OCI-M2 (cell line): ENCODE measurements around the gene CAVIN3.

Source experiments
- DNase-seq: peaks from one replicate; lab custom pipeline; 2025; ENCODE audit not compliant: unreplicated experiment; lab: John Stamatoyannopoulos, UW

The CAVIN3 gene, protein sequence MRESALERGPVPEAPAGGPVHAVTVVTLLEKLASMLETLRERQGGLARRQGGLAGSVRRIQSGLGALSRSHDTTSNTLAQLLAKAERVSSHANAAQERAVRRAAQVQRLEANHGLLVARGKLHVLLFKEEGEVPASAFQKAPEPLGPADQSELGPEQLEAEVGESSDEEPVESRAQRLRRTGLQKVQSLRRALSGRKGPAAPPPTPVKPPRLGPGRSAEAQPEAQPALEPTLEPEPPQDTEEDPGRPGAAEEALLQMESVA

GRCh38 chr11:6320411-6321155 is at the start of gene CAVIN3:
Gene CAVIN3 (minus strand): TSS chr11:6320501. CDS start chr11:6320476, 25 bp downstream.
- no peak for DNase-seq

DNA sequence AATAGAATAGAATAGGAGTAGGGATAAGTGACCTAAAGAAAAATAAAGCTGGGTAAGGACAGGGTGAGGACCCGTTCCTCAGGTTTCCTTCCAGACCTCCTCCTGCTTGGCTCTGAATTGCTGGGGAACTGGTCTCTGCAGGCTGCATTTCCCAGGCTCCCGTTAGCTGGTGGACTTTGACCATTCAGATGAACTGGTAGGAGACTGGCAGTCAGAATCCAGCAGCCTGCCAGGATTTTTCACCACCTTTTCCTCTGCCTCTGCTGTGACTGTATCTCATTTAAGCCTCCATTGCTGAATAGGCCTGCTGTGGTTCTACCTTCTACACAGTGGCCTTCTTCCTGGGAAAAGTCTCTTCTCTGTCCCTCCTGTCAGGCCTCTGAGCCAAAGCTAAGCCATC is 45.4 kb upstream of the CAVIN3 start:
- DNase-seq, result no peak

DNA sequence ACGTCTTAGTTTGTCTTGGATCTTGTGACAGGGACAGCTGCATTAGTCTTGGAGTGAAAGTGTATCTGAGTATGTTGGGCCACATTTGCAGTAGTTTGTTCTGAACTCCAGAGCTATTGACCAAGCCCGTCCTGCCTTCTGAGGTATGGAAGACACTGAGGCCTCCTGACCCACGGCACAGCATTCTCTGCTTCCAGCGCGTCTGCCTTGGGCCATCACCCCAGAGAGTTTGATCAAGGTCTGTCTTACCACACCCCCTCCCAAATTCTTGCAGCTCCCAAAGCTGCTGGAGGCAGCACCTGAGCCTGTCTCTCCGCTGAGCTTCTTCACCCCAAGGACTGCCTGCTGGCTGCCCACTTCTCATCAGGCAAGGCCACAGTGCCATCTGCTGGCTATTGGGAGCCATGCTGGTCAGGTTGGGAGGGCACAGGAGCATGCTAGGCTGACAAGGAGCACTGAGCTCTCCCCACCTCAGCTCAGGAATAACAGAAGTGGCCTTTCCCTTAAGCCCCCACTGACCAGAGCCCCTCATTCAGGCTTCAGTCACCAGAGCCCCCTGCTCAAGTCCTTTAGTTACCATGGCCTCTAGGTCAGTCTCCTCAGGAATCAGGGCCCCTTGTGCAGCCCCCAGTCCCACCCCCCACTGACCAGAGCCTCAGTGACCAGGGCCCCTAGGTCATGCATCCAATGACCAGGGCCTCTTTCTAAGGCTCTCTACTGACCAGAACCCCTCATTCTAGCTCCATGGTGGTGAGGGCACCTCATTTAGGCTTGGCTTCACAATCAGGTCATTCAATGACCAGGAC is 42.8 kb upstream of the CAVIN3 start:
- peak; percentile 22 for DNase-seq

GRCh38 chr11:6362185-6362872 is 42.0 kb upstream of the CAVIN3 start:
- DNase-seq, result no peak

GRCh38 chr11:6360183-6360582 is 39.9 kb upstream of the CAVIN3 start:
- DNase-seq, result no peak

- DNase-seq, result no peak
Measured at GRCh38 chr11:6357222-6357621, 36.9 kb upstream of the CAVIN3 start.

DNA sequence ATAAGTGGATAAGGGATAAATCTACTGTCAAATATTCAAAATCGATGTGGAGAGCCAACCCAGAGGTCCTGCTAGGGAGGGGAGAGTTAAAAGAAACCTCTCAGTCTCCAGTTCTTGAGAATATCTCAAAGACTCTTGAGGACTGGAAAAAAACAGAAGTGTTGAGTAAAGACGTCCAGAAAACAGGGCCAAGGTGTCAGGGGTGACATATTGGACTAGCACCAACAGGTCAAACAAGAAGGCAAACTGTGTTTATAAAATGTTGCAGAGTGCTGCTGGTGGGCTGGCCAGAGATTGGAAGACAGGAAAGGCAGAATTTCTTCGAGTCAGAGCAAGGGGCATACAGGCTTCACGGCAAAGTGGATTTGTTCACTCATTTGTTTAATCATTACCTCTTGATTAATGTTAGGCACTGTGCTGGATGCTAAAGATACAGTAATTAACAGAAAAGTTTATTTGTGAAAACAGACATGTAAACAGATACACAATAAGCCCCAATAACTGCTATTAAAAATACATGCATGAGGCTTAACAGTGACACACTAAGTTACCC is 36.3 kb upstream of the CAVIN3 start:
- no peak for DNase-seq

DNA sequence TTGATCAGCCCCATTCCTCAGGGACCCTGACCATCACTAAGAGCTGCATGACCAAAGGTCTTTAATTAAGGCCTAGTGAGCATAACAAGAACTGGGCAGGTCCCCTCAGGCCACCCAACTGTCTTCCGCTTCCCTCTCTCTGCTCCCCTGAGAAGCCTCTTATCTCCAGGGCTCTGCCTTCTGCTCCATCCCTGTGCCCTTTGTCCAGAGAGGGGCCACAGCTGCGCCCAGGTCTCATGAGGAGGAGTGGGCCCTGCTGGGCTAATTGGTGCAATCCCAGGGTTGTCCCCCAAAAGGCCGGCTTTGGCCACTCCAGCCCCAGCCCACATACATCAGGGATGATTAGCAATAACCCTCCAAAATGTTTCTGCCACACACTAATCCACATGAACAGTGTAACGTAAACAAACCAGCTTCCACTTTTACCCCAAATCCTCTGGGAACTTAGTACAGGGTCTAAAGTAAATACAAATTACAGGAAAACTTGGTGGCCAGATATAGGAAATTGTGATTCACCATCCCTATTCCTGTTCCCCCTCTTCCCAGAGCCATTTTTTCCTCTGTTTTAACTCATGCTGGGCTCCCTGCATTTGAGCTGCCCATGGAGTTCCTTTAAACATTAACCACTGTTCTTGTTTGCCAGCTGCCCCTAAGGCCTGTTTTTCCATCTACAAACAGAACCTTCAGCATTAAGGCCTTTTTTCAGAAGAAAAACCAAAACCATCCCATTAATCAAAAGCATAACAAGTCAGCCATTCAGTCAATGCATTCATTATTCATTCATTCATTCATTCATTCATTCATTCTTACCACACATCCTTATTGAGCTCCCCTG is 34.6 kb upstream of the CAVIN3 start:
- no peak for DNase-seq

GRCh38 chr11:6353367-6353987 is 33.2 kb upstream of the CAVIN3 start:
- no peak for DNase-seq

- DNase-seq, result no peak
Measured at GRCh38 chr11:6351782-6352382, 31.6 kb upstream of the CAVIN3 start.

DNA sequence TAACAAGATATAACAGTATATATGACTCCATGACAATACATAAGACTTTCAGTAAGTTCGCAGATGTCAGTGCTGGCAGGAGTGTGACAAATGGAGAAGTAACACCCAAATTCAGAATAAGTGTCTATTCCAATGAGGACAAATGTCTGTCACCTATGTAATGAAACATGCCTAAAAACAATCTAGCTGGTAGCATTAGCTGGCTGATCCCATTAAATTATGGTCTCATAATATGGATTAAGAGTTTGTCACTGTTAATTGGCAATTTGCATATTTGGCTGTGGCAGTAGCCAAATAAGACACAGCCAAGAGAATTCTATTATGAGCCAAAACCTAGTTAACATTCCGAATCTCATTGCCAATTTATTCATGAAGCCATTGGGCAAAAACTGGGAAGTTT is 30.2 kb upstream of the CAVIN3 start:
- DNase-seq, result no peak

DNA sequence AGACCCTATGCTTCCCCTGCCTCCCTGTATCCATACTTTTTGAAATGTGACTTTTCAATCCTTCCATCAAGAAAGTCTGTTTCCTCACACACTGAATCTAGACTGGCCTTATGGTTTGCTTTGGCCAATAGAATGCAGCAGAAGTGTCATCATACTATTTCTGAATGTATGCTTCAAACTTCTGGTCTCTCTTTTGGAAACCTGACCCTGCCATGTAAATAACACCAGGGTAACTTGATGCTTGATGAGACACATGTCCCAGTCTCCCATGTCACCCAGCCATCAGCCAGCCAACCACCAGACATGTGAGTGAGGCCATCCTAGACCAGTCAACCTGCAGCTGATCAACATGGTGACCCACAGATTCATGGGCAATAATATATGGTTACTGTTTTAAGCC is 29.7 kb upstream of the CAVIN3 start:
- DNase-seq, result no peak

GRCh38 chr11:6345366-6345765 is 25.1 kb upstream of the CAVIN3 start:
- DNase-seq, result no peak

DNA sequence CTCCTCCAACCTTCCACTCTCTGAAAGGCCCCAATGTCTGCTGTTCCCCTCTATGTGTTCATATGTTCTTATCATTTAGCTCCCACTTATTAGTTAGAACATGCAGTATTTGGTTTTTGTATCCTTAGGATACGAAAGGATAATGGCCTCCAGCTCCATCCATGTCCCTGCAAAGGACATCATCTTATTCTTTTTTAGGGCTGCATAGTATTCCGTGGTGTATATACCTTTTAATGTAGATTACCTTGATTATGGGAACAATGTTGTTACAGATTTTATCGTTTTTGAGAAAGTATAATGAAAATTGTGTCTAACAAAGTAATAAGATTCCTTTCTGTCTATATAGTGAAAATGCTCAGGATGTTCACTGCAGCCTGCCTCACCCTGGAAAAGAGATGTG is 16.0 kb upstream of the CAVIN3 start:
- no peak for DNase-seq

DNA sequence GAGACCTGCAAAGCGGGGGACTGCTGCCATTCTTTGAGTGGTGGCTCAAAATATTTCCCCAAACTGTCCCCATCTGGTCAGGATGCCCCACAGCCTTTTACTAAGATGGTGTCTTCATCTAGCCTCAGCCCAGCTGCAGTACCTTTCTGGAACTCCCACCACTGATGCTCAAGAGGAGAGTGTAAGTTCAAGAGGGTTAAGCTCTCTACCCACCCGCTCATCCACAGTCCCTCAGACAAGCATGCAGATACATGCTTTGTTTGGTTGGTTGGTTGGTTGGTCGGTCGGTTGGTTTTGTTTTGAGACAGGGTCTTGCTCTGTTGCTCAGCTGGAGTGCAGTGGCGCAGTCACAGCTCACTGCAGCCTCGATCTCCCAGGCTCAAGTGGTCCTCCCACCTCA is 14.5 kb upstream of the CAVIN3 start:
- no peak for DNase-seq

GRCh38 chr11:6333095-6333494 is 12.8 kb upstream of the CAVIN3 start:
- no peak for DNase-seq

- no peak for DNase-seq
Measured at GRCh38 chr11:6332066-6332465, 11.8 kb upstream of the CAVIN3 start.

GRCh38 chr11:6328321-6328720 is 8.0 kb upstream of the CAVIN3 start:
- DNase-seq, result no peak

DNA sequence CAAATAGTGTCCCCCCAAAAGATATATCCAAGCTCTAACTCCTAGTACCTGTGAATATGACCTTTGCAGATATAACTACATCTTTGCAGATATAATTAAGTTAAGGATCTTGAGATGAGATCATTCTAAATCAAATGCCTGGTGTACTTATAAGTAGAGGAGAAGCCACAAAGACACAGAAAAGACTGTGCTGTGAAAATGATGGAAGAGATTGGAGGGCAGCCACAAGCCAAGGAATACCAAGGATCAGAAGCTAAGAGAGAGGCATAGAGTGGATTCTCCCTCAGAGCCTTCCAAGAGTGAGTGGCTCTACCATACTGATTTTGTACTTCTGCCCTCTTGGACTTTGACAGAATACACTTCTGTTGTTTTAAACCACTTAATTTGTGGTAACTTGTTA is 7.5 kb upstream of the CAVIN3 start:
- no peak for DNase-seq
